Measurements from ENCODE around the gene PTX4. TPM values are rescaled to one million over a fixed set of nuclear protein-coding genes. Genes with fewer than 3 reads are reported as not detected.

PTX4 gene
- total and polyA plus RNA-seq, 9 of the 15 experiments (the other 6 are each of a cell fraction or from before 2014, with no cell fraction given) = 0.11 TPM; not detected in 8

DNA sequence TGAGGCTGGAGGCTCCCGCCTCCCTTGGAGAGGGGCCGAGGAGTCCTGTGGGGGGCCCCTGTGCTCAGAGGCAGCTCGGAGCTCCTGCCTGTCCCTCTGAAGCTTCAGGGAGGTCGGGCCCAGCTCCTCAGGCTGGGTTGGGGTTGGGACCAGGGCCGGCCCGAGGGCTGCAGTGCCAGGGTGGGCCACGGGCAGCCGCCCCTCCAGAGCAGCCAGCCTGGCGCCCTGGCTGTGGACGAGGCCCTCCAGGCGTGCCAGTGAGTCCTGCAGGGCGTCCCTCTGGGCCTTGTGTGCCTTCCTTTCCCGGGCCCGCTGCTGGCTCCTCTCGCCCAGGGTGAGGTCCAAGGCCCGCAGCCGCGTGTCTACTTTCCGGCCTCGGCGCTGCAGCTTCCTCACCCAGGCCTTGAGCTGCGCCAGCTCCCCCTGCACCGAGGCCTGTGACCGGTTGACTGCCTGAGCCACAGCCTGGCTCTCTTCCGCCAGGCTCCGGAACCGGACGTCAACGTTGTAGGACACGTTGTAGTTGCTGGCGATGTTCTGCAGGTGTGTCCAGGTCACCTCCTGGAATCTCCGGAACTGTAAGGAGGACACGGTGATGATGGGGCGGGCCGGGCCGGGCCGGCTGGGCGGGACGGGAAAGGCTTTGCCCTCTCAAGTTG lies 1.2 kb downstream of the PTX4 start:
- ChIA-PET POLR2A (no interaction called here), CTCF (ENCODE audit: low intra/inter-chr PET ratio) (no interaction called here)
- no peaks in the 10 kb centered on the region for H3K9me1 ChIP-seq (ENCODE audit: control insufficient read depth, insufficient read depth, low read length)
- no peak overlapping the region for H3K4me2 ChIP-seq (ENCODE audit: insufficient read depth, low read length)
- DNase-seq (ENCODE audit: extremely low read depth in 1 of 4, low spot score in 3 of 4) (no peak), ATAC-seq (no peak; the same call in 2 of the 3 replicates), FAIRE-seq (no peak)
- no peak overlapping the region for H2AFZ ChIP-seq (ENCODE audit: low read depth, low read length)
- TF ChIP-seq ZEB2 (IDR thresholded peaks at IDR 0.05) = no peak
- in situ Hi-C loops (cut with MboI) = no loop called here
- intact Hi-C loops (cut with micrococcal nuclease) = no loop called here
- H3K79me2 ChIP-seq (ENCODE audit: control insufficient read depth, insufficient read depth, low read length) = peaks cover under 1% of the 10 kb centered on the region; the same call in 1 of the 3 replicates
- H4K20me1 ChIP-seq (replicated peaks; ENCODE audit: control insufficient read depth, insufficient read depth, low read length) = no peaks in the 10 kb centered on the region
- no peaks in the 10 kb centered on the region for H3K36me3 ChIP-seq (ENCODE audit: control insufficient read depth, insufficient read depth, low read length)
- peak overlapping the region in 1 of 2 experiments; percentile 26; a peak in 1 of 4 replicates for H3K9ac ChIP-seq (ENCODE audit: insufficient read depth in 1 of 2, low read depth in 2 of 2, low read length in 2 of 2)
- no TSS peak for BruUV-seq (replicated peaks)
- H3K9me3 ChIP-seq (replicated peaks; ENCODE audit: control insufficient read depth, insufficient read depth, low read depth, low read length) = no peaks in the 10 kb centered on the region
- no peaks in the 10 kb centered on the region for H3K27me3 ChIP-seq (ENCODE audit: control insufficient read depth in 2 of 2, insufficient read depth in 2 of 2, low read length in 2 of 2)
- 57% methylated on average over 12 of the region's 39 CpGs for WGBS (ENCODE audit: insufficient coverage, low coverage, missing lambda C conversion rate)
- H3K4me1 ChIP-seq (replicated peaks in 1 of 2; ENCODE audit: control insufficient read depth in 2 of 2, insufficient read depth in 2 of 2, low read length in 2 of 2) = peaks cover 7 to 50% of the 10 kb centered on the region in 2 experiments; a peak in 4 of 5 replicates
- H3K4me3 ChIP-seq = no peak overlapping the region
- no peak overlapping the region for H3K27ac ChIP-seq (ENCODE audit: extremely low read depth, low read depth, low read length)

DNA sequence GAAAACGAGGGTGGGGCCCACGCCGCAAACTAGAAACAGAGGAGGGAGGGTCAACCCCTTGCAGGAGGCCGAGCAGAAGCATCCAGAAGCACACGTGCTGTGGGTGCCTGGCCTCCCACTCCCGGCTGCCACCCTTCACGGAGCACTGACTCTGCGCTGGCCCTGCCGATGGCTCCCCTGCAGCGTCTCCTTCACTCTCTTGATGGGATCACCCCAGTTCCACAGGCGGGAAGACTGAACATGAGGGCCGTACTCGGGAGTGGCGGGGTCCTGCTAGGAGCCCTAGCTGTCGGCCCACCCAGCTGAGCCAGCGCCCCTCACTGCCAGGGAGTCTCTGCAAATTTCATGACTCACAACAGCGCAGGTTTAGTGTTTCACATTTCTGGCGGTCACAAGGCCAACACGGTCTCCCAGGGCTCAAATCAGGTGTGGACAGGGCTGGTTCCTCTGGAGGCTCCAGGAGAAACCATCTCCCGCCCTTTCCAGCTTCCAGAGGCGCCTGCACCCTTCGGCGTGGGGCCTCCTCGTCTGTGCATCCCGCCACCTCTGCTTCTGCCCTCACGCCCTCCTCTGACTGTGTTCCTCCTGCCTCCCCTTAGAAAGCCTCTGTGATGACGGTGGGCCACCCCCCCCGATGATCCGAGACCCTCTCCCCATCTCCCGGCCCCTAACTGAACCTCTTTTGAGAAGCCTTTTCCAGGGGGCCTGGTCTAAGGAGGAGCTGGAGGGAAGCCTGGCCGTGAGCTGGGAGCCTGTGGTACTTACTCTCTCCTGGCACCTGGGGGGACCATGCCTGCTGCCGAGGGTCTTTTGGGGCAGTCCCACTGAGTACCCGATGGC lies 2.0 kb downstream of the PTX4 start:
- H4K20me1 ChIP-seq (replicated peaks; ENCODE audit: control insufficient read depth, insufficient read depth, low read length) = no peaks in the 10 kb centered on the region
- H3K36me3 ChIP-seq (ENCODE audit: control insufficient read depth, insufficient read depth, low read length) = no peaks in the 10 kb centered on the region
- in situ Hi-C loops (cut with MboI) (no loop called here), intact Hi-C loops (cut with micrococcal nuclease) (no loop called here)
- DNase-seq (ENCODE audit: extremely low read depth in 1 of 4, low spot score in 3 of 4) = no peak
- no TSS peak for BruUV-seq (replicated peaks)
- no peaks in the 10 kb centered on the region for H3K9me3 ChIP-seq (replicated peaks; ENCODE audit: control insufficient read depth, insufficient read depth, low read depth, low read length)
- H3K79me2 ChIP-seq (ENCODE audit: control insufficient read depth, insufficient read depth, low read length) = no peaks in the 10 kb centered on the region
- CTCF ChIA-PET (ENCODE audit: low intra/inter-chr PET ratio) = no interaction called here
- FAIRE-seq = no peak
- H3K4me1 ChIP-seq (replicated peaks in 1 of 2; ENCODE audit: control insufficient read depth in 2 of 2, insufficient read depth in 2 of 2, low read length in 2 of 2) = peaks cover 4 to 57% of the 10 kb centered on the region in 2 experiments; a peak in 4 of 5 replicates
- WGBS (ENCODE audit: insufficient coverage, low coverage, missing lambda C conversion rate) = 49% methylated on average over 32 of the region's 33 CpGs
- no peak overlapping the region for H2AFZ ChIP-seq (ENCODE audit: low read depth, low read length)
- peak overlapping the region in 1 of 2 experiments; percentile 35; a peak in 1 of 4 replicates for H3K9ac ChIP-seq (ENCODE audit: insufficient read depth in 1 of 2, low read depth in 2 of 2, low read length in 2 of 2)
- H3K4me2 ChIP-seq (ENCODE audit: insufficient read depth, low read length) = no peak overlapping the region
- no peak overlapping the region for H3K4me3 ChIP-seq
- POLR2A ChIA-PET = interaction anchor here (0.9 to 1.0 kb wide), 2 partner anchors 7 to 11 kb away, joined by 3 to 5 read pairs; no protein-coding TSS in a partner anchor
- H3K9me1 ChIP-seq (ENCODE audit: control insufficient read depth, insufficient read depth, low read length) = no peaks in the 10 kb centered on the region
- no peak overlapping the region for H3K27ac ChIP-seq (ENCODE audit: extremely low read depth, low read depth, low read length)
- no peaks in the 10 kb centered on the region for H3K27me3 ChIP-seq (ENCODE audit: control insufficient read depth in 2 of 2, insufficient read depth in 2 of 2, low read length in 2 of 2)
- no peak for ATAC-seq
- TF ChIP-seq, protein P1, sequence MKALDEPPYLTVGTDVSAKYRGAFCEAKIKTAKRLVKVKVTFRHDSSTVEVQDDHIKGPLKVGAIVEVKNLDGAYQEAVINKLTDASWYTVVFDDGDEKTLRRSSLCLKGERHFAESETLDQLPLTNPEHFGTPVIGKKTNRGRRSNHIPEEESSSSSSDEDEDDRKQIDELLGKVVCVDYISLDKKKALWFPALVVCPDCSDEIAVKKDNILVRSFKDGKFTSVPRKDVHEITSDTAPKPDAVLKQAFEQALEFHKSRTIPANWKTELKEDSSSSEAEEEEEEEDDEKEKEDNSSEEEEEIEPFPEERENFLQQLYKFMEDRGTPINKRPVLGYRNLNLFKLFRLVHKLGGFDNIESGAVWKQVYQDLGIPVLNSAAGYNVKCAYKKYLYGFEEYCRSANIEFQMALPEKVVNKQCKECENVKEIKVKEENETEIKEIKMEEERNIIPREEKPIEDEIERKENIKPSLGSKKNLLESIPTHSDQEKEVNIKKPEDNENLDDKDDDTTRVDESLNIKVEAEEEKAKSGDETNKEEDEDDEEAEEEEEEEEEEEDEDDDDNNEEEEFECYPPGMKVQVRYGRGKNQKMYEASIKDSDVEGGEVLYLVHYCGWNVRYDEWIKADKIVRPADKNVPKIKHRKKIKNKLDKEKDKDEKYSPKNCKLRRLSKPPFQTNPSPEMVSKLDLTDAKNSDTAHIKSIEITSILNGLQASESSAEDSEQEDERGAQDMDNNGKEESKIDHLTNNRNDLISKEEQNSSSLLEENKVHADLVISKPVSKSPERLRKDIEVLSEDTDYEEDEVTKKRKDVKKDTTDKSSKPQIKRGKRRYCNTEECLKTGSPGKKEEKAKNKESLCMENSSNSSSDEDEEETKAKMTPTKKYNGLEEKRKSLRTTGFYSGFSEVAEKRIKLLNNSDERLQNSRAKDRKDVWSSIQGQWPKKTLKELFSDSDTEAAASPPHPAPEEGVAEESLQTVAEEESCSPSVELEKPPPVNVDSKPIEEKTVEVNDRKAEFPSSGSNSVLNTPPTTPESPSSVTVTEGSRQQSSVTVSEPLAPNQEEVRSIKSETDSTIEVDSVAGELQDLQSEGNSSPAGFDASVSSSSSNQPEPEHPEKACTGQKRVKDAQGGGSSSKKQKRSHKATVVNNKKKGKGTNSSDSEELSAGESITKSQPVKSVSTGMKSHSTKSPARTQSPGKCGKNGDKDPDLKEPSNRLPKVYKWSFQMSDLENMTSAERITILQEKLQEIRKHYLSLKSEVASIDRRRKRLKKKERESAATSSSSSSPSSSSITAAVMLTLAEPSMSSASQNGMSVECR (CRISPR knock-in tag; IDR thresholded peaks at IDR 0.05) = no peak
- TF ChIP-seq SMC3 (conservative IDR thresholded peaks at IDR 0.05; ENCODE audit: insufficient read depth, low read depth, low read length) = no peak
- TF ChIP-seq ILK (tag; IDR thresholded peaks at IDR 0.05; ENCODE audit: borderline replicate concordance, low read depth) = no peak
- TF ChIP-seq ZC3H8 (IDR thresholded peaks at IDR 0.05) = no peak
- no peak for TF ChIP-seq XRCC4 (IDR thresholded peaks at IDR 0.05; ENCODE audit: extremely low read depth, insufficient read depth, insufficient read length)
- TF ChIP-seq ZC3H11A (IDR thresholded peaks at IDR 0.05; ENCODE audit: low read depth, low read length) = no peak
